ENCODE data around the gene RSRC1. TPM values are rescaled to one million over a fixed set of nuclear protein-coding genes. Genes with fewer than 3 reads are reported as not detected.

Gene RSRC1
- total RNA-seq, 1 experiment from 2014 or later: 49.4 TPM

GRCh38 chr3:158159714-158160113, 49.8 kb downstream of the RSRC1 start:
- CTCF ChIA-PET: no interaction called here
- H3K36me3 ChIP-seq (ENCODE audit: control insufficient read depth, insufficient read depth, low read length): no peaks in the 10 kb centered on the region
- no peak overlapping the region for H3K4me3 ChIP-seq (ENCODE audit: low read depth in 2 of 2, low read length in 2 of 2)
- DNase-seq (ENCODE audit: low read depth, low spot score) (no peak), ATAC-seq (no peak)
- no peaks in the 10 kb centered on the region for H3K4me1 ChIP-seq (ENCODE audit: control insufficient read depth, insufficient read depth, low read length)
- H3K27me3 ChIP-seq (ENCODE audit: control insufficient read depth, insufficient read depth, low read length): no peaks in the 10 kb centered on the region
- no TSS peak for BruUV-seq (replicated peaks)
- in situ Hi-C loops (cut with HindIII; ENCODE audit: low pct_unique_long_range_greater_than_20kb, low sequenced_read_pairs) (no loop called here), intact Hi-C loops (cut with micrococcal nuclease; ENCODE audit: unreplicated experiment) (no loop called here)
- no peak overlapping the region for H3K27ac ChIP-seq (ENCODE audit: low read length)
- H3K9me3 ChIP-seq (ENCODE audit: control insufficient read depth, insufficient read depth, low read depth, low read length): no peaks in the 10 kb centered on the region
- TF ChIP-seq TCF7L2 (IDR thresholded peaks at IDR 0.05; ENCODE audit: low read depth, low read length) (no peak), CTCF (IDR thresholded peaks at IDR 0.05) (no peak), POLR2AphosphoS5 (IDR thresholded peaks at IDR 0.05; ENCODE audit: low read depth, low read length) (no peak), REST (IDR thresholded peaks at IDR 0.05; ENCODE audit: insufficient read depth in 1 of 2, low read depth in 2 of 2, low read length in 1 of 2) (no peak), SIN3A (IDR thresholded peaks at IDR 0.05; ENCODE audit: borderline replicate concordance, insufficient read depth, low read depth, low read length) (no peak)
- POLR2A ChIA-PET: interaction anchor here (0.7 kb wide), 1 partner anchor 50 kb away, joined by 8 read pairs; the partner anchor contains the start of gene RSRC1

- H3K27ac ChIP-seq (ENCODE audit: low read length): no peak overlapping the region
- intact Hi-C loops (cut with micrococcal nuclease; ENCODE audit: unreplicated experiment) (no loop called here), in situ Hi-C loops (cut with HindIII; ENCODE audit: low pct_unique_long_range_greater_than_20kb, low sequenced_read_pairs) (no loop called here)
- H3K9me3 ChIP-seq (ENCODE audit: control insufficient read depth, insufficient read depth, low read depth, low read length): no peaks in the 10 kb centered on the region
- H3K36me3 ChIP-seq (ENCODE audit: control insufficient read depth, insufficient read depth, low read length): no peaks in the 10 kb centered on the region
- ChIA-PET CTCF (no interaction called here), POLR2A (no interaction called here)
- no TSS peak for BruUV-seq (replicated peaks)
- no peaks in the 10 kb centered on the region for H3K4me1 ChIP-seq (ENCODE audit: control insufficient read depth, insufficient read depth, low read length)
- DNase-seq (ENCODE audit: low read depth, low spot score) (peak; percentile 81), ATAC-seq (peak; percentile 75)
- TF ChIP-seq TCF7L2 (IDR thresholded peaks at IDR 0.05; ENCODE audit: low read depth, low read length) (no peak), SIN3A (IDR thresholded peaks at IDR 0.05; ENCODE audit: borderline replicate concordance, insufficient read depth, low read depth, low read length) (no peak), REST (IDR thresholded peaks at IDR 0.05; ENCODE audit: insufficient read depth in 1 of 2, low read depth in 2 of 2, low read length in 1 of 2) (no peak)
- no peak overlapping the region for H3K4me3 ChIP-seq (ENCODE audit: low read depth in 2 of 2, low read length in 2 of 2)
- H3K27me3 ChIP-seq (ENCODE audit: control insufficient read depth, insufficient read depth, low read length): no peaks in the 10 kb centered on the region
These were observed 51.1 kb downstream of the RSRC1 start for GRCh38 chr3:158160958-158161357.
